Upper lobe of right lung (tissue), 1 donor: ENCODE data around the gene KRTAP10-4. TPM values are rescaled to one million over a fixed set of nuclear protein-coding genes. Genes with fewer than 3 reads are reported as not detected.
A peak's percentile ranks its signal among the peaks of the same experiment; 100 is the strongest.

Experiments
- ATAC-seq: fragments of 200-7000 bp; cut with Tn5 transposase; one replicate; pipeline ENCODE4 v1.9.1; 2020; ENCODE audit warnings: mild to moderate bottlenecking, moderate library complexity
- DNase-seq: peaks from one replicate; pipeline ENCODE4 v3.0.0-alpha.2; 2020
- H3K27ac ChIP-seq: fragments of 200-600 bp; one replicate; pipeline ENCODE4 v1.8.0; 2022
- H3K27me3 ChIP-seq: fragments of 200-600 bp; one replicate; pipeline ENCODE4 v1.8.0; 2022; ENCODE audit warnings: mild to moderate bottlenecking
- H3K36me3 ChIP-seq: fragments of 200-600 bp; one replicate; pipeline ENCODE4 v1.8.0; 2022
- H3K4me1 ChIP-seq: fragments of 200-600 bp; one replicate; pipeline ENCODE4 v1.8.0; 2022
- H3K4me3 ChIP-seq: fragments of 200-600 bp; one replicate; pipeline ENCODE4 v1.8.0; 2022; ENCODE audit warnings: mild to moderate bottlenecking
- H3K9me3 ChIP-seq: fragments of 200-600 bp; one replicate; pipeline ENCODE4 v1.8.0; 2022
- intact Hi-C: fragments of 100-400 bp; cut with DNase I; formaldehyde crosslinking; loops from one replicate; pipeline ENCODE4 v1.11.0; 2022
- total RNA-seq: library from RNA; stranded (reverse); fragmentation: NEBNext Ultra II Directional; extraction: Animal tissue kit (Norgen Biotek cat#: 25700); gene quantifications from one replicate; pipeline ENCODE4 v1.2.1, GENCODE V29; 2021
- TF ChIP-seq, protein P1 (sequence below): fragments of 200-600 bp; IDR thresholded peaks from one replicate; pipeline ENCODE4 v1.8.0; 2022; ENCODE audit warnings: antibody characterized with exemption
- donor health status: DM: no; HTN: yes; CAD: no; lungs with severe emphysema.

KRTAP10-4 gene
- total RNA-seq, 1 donor from 2014 or later: not detected

DNA sequence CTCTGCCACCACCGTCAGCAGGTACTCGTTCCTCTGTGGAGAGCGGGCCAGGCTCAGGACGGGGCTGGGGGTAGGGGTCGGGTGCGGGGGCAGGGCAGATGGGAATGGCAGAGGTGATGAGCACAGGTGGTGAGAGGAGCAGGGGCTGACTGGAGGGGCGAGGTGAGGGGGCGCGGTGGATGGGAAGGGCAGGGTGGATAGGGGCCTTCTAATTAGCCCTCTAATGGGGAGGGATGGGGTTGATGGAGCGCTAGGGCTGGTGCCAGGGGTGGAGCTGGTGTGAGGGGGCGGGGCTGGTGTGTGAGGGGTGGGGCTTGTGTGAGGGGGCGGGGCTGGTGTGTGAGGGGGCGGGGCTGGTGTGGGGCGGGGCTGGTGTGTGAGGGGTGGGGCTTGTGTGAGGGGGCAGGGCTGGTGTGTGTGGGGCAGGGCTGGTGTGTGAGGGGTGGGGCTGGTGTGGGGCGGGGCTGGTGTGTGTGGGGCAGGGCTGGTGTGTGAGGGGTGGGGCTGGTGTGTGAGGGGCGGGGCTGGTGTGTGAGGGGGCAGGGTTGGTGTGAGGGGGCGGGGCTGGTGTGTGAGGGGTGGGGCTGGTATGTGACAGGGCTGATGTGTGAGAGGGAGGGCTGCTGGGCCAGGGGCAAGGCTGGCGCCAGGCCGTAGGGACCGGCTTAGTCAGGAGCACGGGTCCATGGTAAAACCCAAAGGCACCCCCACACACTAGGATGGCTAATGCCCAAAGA, 39.5 kb upstream of the KRTAP10-4 start:
- ATAC-seq: no peak
- no peak overlapping the region for H3K27ac ChIP-seq

DNA sequence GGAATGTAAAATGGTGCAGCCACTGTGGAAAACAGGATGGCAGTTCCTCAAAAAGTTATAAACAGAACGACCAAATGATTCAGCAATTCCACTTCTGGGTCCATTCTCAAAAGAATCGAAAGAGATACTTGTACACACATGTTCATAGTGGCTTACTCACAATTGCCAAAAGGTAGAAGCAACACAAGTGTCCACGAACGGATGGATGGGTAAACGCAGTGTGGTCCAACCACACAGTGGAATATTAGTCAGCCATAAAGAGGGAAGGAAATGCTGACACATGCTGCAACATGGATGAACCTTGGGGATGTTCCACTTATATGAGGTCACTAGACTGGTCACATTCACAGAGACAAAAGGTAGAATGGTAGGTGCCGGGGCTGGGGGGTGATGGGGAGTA, 38.8 kb upstream of the KRTAP10-4 start:
- no peaks in the 10 kb centered on the region for H3K27me3 ChIP-seq
- H3K36me3 ChIP-seq: no peaks in the 10 kb centered on the region
- H3K4me3 ChIP-seq: no peak overlapping the region
- ATAC-seq (no peak), DNase-seq (no peak)
- H3K4me1 ChIP-seq: no peaks in the 10 kb centered on the region
- intact Hi-C loops: no loop called here
- H3K9me3 ChIP-seq: no peaks in the 10 kb centered on the region
- TF ChIP-seq, protein P1, sequence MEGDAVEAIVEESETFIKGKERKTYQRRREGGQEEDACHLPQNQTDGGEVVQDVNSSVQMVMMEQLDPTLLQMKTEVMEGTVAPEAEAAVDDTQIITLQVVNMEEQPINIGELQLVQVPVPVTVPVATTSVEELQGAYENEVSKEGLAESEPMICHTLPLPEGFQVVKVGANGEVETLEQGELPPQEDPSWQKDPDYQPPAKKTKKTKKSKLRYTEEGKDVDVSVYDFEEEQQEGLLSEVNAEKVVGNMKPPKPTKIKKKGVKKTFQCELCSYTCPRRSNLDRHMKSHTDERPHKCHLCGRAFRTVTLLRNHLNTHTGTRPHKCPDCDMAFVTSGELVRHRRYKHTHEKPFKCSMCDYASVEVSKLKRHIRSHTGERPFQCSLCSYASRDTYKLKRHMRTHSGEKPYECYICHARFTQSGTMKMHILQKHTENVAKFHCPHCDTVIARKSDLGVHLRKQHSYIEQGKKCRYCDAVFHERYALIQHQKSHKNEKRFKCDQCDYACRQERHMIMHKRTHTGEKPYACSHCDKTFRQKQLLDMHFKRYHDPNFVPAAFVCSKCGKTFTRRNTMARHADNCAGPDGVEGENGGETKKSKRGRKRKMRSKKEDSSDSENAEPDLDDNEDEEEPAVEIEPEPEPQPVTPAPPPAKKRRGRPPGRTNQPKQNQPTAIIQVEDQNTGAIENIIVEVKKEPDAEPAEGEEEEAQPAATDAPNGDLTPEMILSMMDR: no peak
- no peak overlapping the region for H3K27ac ChIP-seq

More for the DNA sequence above, 39.5 kb upstream of the KRTAP10-4 start:
- H3K4me1 ChIP-seq: no peaks in the 10 kb centered on the region
- no peaks in the 10 kb centered on the region for H3K27me3 ChIP-seq
- DNase-seq: peak; percentile 53
- H3K9me3 ChIP-seq: no peaks in the 10 kb centered on the region
- TF ChIP-seq, protein P1: no peak
- no peaks in the 10 kb centered on the region for H3K36me3 ChIP-seq
- H3K4me3 ChIP-seq: no peak overlapping the region
- intact Hi-C loops: no loop called here

DNA sequence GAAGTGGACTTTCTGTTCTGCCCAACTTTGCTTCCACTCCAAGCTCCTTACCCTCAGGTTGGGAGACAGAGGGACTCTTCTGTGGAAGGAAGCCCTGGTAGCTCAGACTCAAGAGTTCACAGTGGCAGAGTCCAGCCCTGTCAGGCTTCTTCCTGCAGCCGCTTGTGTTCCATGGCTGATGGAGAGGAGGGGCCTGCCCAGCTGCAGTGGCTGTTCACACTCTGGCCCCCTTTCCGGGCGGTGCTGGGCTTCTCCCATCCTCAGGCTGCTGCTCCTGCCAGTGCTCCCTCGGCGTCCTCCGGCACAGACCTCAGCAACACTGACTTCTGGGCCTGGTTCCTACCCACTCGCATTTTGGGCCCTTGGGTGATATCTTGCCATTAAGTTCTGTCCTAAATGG, 37.6 kb upstream of the KRTAP10-4 start:
- ATAC-seq (no peak), DNase-seq (peak; percentile 34)
- intact Hi-C loops: no loop called here
- no peaks in the 10 kb centered on the region for H3K27me3 ChIP-seq
- no peaks in the 10 kb centered on the region for H3K4me1 ChIP-seq
- H3K9me3 ChIP-seq: no peaks in the 10 kb centered on the region
- no peak overlapping the region for H3K4me3 ChIP-seq
- no peaks in the 10 kb centered on the region for H3K36me3 ChIP-seq
- no peak overlapping the region for H3K27ac ChIP-seq
- TF ChIP-seq, protein P1: no peak

DNA sequence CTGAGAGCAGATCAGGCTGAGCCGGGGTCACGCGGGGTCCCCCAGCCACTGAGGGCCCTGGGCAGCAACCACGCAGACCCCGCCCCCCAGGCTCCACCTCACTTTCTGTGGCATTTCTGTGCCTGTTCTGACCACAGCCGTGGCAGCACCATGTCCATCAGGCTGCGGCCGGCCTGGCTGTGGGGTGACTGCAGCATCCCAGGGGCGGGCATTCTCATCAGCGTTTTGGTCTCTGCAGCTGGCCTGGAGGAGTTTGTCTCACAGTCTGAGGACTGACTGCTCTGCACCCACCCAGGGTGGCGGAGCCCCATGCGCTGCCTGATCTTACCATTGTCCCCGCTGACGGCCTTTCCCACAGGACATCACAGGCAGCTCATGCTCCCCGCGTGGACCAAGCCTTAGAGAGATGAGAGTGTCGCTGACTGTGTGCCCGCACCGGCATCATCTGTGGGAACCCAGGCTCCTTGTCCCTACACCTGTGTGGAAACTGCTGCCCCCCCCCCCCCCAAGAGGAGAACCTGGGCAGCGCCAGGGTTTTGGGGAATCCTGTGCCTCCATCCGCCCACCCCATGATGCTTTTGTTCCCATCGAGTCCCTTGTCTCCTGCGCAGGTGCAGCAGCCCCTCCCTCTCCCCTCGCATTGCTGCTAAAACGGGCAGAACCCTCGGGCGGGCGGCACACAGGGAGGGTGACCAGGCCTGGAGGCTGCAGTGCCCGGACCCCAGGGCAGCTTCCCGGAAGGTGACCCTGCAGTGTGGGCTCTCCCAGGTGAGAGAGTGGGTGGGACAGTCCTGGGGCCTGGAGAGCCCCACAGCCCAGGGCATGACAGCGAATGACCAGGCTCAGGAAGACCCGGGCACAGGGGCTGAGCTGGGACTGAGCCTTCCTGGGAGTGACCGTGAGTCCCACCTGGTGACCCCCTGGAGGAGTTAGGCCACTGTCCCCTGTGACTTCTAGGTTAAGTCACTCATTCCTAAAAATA, 35.3 kb upstream of the KRTAP10-4 start:
- no peaks in the 10 kb centered on the region for H3K36me3 ChIP-seq
- ATAC-seq (peak; percentile 18), DNase-seq (peak; percentile 56)
- TF ChIP-seq, protein P1: no peak
- H3K27me3 ChIP-seq: peaks cover 4% of the 10 kb centered on the region
- H3K4me3 ChIP-seq: no peak overlapping the region
- no peaks in the 10 kb centered on the region for H3K4me1 ChIP-seq
- H3K9me3 ChIP-seq: no peaks in the 10 kb centered on the region
- H3K27ac ChIP-seq: no peak overlapping the region
- intact Hi-C loops: no loop called here

DNA sequence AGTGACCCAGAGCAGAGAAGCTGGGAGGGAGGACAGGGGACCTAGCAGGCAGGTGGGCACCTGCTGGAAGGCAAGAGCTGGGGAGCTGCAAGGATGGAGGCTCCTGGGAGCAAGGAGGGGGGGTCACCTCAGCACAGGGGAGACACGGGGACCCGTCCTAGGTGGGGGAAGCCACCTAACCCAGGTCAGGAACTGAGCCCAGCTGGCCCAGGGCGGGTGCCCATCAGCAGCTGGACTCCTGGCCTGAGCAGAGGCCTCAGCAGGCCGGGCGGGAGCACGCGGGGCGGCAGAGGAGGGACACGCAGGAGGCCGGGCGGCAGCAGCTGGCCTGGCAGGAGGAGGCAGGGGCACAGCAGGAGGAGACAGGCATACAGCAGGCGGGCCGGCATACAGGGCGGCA, 34.5 kb upstream of the KRTAP10-4 start:
- DNase-seq: peak; percentile 45
- intact Hi-C loops: no loop called here
- peak; percentile 36 for ATAC-seq
- Histone ChIP-seq H3K4me3 (no peak overlapping the region), H3K27me3 (peaks cover 4% of the 10 kb centered on the region), H3K36me3 (no peaks in the 10 kb centered on the region), H3K9me3 (no peaks in the 10 kb centered on the region), H3K27ac (no peak overlapping the region), H3K4me1 (no peaks in the 10 kb centered on the region)
- TF ChIP-seq, protein P1: no peak
